Kidney glomerular epithelial cell (primary cell): ENCODE measurements around the gene AARS2.

ENCODE experiments used
- DNase-seq: peaks from one replicate; lab custom pipeline; 2025; lab: John Stamatoyannopoulos, UW

The AARS2 gene

GRCh38 chr6:44275749-44276648, 37.1 kb downstream of the AARS2 start:
- DNase-seq = no peak

- DNase-seq = no peak
Observed at GRCh38 chr6:44275271-44275748, 37.8 kb downstream of the AARS2 start.

GRCh38 chr6:44273617-44274016, 39.5 kb downstream of the AARS2 start:
- no peak for DNase-seq

GRCh38 chr6:44272999-44273566, 40.1 kb downstream of the AARS2 start:
- DNase-seq = no peak

- DNase-seq = no peak
Observed at GRCh38 chr6:44272529-44272928, 40.6 kb downstream of the AARS2 start.

GRCh38 chr6:44271914-44272313, 41.2 kb downstream of the AARS2 start:
- no peak for DNase-seq

GRCh38 chr6:44271406-44271723, 41.8 kb downstream of the AARS2 start:
- DNase-seq = no peak

- DNase-seq = no peak
Observed at GRCh38 chr6:44270526-44271405, 42.4 kb downstream of the AARS2 start.

GRCh38 chr6:44269921-44270525, 43.1 kb downstream of the AARS2 start, which contains the start of gene TMEM151B:
TMEM151B (plus strand) TSS chr6:44270450; CDS start chr6:44270743, 293 bp downstream.
- no peak for DNase-seq

- no peak for DNase-seq
Observed at GRCh38 chr6:44269178-44269920, 43.8 kb downstream of the AARS2 start.

GRCh38 chr6:44268095-44268628, 45.0 kb downstream of the AARS2 start:
- no peak for DNase-seq

GRCh38 chr6:44267252-44267651, 45.9 kb downstream of the AARS2 start:
- no peak for DNase-seq

- no peak for DNase-seq
Observed at GRCh38 chr6:44266347-44266746, 46.8 kb downstream of the AARS2 start.

- no peak for DNase-seq
Observed at GRCh38 chr6:44265722-44266233, 47.4 kb downstream of the AARS2 start.

GRCh38 chr6:44265007-44265721, 48.0 kb downstream of the AARS2 start, which contains the start of gene NFKBIE:
NFKBIE (minus strand) TSS chr6:44265551; CDS start chr6:44265346, 205 bp downstream.
- peak; percentile 88 for DNase-seq

GRCh38 chr6:44264154-44265006, 48.8 kb downstream of the AARS2 start:
- DNase-seq = no peak

GRCh38 chr6:44263354-44264100, 49.6 kb downstream of the AARS2 start:
- peak; percentile 51 for DNase-seq
